ENCODE results near the gene EAF2. TPM values are rescaled to one million over a fixed set of nuclear protein-coding genes. Genes with fewer than 3 reads are reported as not detected.

The EAF2 gene
- total and polyA plus RNA-seq, 4 donors = 2.5 to 8.3 (median 5.1) TPM

DNA sequence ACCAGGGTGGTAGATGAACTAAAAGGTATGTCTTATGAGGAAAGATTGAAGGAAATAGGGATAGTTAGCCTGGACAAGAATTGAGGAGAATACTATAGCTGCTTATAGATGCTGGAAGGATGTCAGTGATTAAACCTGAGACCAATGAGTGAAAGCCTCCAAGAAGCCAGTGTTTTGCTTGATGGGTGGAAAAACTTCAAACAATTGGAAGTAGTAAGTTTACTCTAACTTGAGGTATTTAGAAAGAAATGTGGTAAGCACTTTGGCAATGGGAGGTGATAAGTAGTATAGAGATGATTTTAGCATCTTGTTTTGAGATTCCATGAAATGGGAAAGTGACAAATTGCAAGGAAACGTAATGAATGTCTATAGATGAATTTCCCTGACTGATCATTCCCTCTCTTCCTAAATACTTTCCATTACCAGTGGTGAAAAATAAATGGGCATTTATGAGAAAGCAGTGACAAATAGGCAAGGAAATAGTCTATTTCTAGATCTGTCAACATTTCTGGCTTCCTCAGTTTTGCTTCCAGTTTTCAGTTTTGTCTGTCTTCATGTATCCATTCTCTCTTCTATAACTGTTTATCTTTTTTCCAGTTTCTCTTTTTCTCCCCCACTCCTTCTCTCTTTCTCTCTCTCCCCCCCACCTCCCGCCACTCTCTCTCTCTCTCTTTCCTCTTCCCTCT, 78.4 kb downstream of the EAF2 start:
- no peaks in the 10 kb centered on the region for H3K36me3 ChIP-seq (ENCODE audit: control insufficient read depth in 1 of 2, insufficient read depth in 2 of 2, low read length in 1 of 2)
- no peaks in the 10 kb centered on the region for H3K4me1 ChIP-seq (ENCODE audit: control insufficient read depth in 1 of 2, insufficient read depth in 2 of 2, low read length in 2 of 2)
- WGBS, 2 donors = 79 to 82% methylated on average over 2 of the region's 2 CpGs
- intact Hi-C loops (cut with DNase I) = no loop called here
- H3K27ac ChIP-seq (ENCODE audit: low read depth in 1 of 2, low read length in 2 of 2) = no peak overlapping the region
- H3K4me3 ChIP-seq (ENCODE audit: low read length in 2 of 2) = no peak overlapping the region
- DNase-seq (no peak), ATAC-seq (ENCODE audit: low FRiP score) (no peak)
- H3K9me3 ChIP-seq (ENCODE audit: control insufficient read depth, low read length) = no peaks in the 10 kb centered on the region
- H3K27me3 ChIP-seq (ENCODE audit: control insufficient read depth in 1 of 2, insufficient read depth in 2 of 2, low read length in 1 of 2) = no peaks in the 10 kb centered on the region

DNA sequence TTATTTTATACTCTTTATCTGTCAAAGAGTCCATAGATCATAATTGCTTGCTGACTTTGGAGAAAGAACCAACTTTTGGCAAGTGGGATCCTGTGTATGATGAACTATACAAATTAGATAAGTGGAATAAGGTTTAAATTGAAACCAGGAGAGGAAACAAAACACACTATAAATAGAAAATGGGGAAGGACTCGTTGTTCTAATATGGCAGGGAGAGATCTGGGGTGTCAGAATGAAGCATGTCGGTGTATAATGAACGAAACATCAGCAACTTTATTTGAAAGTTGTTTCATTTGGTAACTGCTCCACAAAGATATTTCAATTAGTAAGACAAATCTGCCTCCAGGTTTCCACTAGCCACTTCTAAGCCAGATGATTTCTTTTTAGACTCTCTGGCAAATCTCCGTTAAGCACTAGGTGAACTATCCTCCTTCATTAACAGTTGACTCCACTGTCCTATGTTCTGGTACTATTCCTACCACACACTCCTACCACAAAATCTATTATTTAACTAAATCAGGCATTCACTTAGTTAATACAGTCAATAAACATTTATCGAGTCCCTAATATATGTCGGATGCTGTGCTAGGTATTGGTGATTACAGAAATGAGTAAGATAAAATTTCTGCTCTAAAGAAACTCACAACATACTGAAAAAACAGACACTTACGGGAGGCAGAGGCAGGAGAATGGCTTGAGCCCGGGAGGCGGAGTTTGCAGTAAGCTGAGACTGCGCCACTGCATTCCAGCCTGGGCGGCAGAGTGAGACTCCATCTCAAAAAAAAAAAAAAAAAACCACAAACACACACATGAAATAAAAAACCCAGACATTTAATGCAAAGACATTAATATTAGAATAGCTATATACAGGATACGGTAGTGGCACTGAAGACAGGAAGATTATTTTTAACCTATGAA, 79.3 kb downstream of the EAF2 start:
- no peaks in the 10 kb centered on the region for H3K4me1 ChIP-seq (ENCODE audit: control insufficient read depth in 1 of 2, insufficient read depth in 2 of 2, low read length in 2 of 2)
- H3K27ac ChIP-seq (ENCODE audit: low read depth in 1 of 2, low read length in 2 of 2) = no peak overlapping the region
- intact Hi-C loops (cut with DNase I) = no loop called here
- ATAC-seq (ENCODE audit: low FRiP score) = no peak
- no peaks in the 10 kb centered on the region for H3K36me3 ChIP-seq (ENCODE audit: control insufficient read depth in 1 of 2, insufficient read depth in 2 of 2, low read length in 1 of 2)
- no peaks in the 10 kb centered on the region for H3K9me3 ChIP-seq (ENCODE audit: control insufficient read depth, low read length)
- no peak overlapping the region for H3K4me3 ChIP-seq (ENCODE audit: low read length in 2 of 2)
- DNase-seq = no peak
- H3K27me3 ChIP-seq (ENCODE audit: control insufficient read depth in 1 of 2, insufficient read depth in 2 of 2, low read length in 1 of 2) = no peaks in the 10 kb centered on the region
- 43 to 45% methylated on average over 12 of the region's 12 CpGs for WGBS, 2 donors

DNA sequence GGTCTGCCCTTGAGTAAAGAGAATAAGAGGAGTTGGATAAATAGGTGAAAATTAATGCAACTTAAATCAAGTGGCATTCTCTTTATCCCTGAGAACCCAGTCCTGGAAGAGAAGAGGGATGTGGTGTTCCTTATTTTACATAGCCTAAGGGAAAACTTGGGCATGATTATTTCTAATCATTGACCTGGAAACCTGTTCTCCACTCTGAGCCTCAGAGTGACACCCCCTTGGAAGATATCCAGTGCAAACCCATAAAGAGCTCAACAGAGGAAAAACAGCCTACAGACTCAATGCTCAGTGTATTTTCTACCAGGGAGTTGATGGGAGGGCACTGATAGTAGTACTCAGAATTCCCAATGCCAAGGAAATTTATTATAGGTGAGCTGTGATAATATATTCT, 81.2 kb downstream of the EAF2 start:
- Histone ChIP-seq H3K27ac (ENCODE audit: low read depth in 1 of 2, low read length in 2 of 2) (no peak overlapping the region), H3K27me3 (ENCODE audit: control insufficient read depth in 1 of 2, insufficient read depth in 2 of 2, low read length in 1 of 2) (no peaks in the 10 kb centered on the region)
- no peak for ATAC-seq (ENCODE audit: low FRiP score)

DNA sequence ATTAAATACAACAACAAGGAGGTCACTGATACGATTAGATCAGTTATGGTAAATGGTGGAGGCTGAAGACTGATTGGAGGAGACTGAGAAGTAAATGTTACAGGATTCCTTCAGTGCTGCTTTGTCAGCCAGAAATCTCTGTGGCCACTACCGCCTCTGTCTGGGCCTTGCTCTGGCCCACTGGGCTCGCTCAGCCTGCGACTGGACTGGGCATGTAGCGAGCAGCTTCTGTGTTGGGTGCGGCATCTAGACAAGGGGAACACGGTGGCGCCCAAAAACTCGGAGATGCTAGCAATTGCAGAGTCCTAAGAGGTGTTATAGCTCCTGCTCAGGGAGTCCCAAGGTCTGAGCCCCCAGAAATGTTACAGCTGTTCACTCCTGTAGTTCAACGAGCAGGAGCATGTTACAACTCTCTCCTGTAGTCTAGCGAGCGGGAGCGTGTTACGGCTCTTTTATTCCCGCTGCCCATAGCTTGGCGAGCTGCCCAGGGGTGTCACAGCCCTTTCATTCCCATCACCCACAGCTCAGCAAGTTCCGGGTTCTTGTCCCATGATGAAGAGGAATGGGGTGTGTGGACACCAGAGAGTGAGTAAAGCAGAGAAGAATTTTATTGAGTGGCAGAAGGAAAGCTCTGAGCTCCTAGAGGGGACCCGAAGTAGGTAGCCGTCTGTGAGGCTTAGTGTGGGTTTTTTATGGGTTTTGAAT, 83.9 kb downstream of the EAF2 start:
- 83 to 86% methylated on average over 19 of the region's 19 CpGs for WGBS, 2 donors

More for the DNA sequence above, 81.2 kb downstream of the EAF2 start:
- no peak for DNase-seq
- Histone ChIP-seq H3K36me3 (ENCODE audit: control insufficient read depth in 1 of 2, insufficient read depth in 2 of 2, low read length in 1 of 2) (no peaks in the 10 kb centered on the region), H3K4me3 (ENCODE audit: low read length in 2 of 2) (no peak overlapping the region), H3K4me1 (ENCODE audit: control insufficient read depth in 1 of 2, insufficient read depth in 2 of 2, low read length in 2 of 2) (no peaks in the 10 kb centered on the region), H3K9me3 (ENCODE audit: control insufficient read depth, low read length) (no peaks in the 10 kb centered on the region)
- intact Hi-C loops (cut with DNase I) = no loop called here

DNA sequence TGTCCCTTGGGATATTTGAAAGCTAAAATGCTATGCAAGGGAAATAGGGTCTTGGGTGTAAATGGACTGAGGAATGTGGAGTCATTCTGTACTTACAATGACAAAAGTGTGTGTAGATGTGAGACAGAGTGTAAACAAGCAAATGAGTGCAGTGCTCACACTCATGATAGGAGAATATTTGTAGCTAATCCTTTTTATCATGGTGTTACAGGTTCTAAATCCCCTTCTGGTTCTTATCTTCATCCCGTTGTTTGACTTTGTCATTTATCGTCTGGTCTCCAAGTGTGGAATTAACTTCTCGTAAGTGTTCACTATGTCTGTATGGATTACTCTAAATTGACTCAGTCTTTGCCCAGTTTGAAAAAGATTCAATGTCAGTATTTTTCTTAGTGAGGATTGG, 89.7 kb downstream of the EAF2 start:
- WGBS, 2 donors = 68 to 71% methylated on average over 3 of the region's 3 CpGs
- H3K4me1 ChIP-seq (ENCODE audit: control insufficient read depth in 1 of 2, insufficient read depth in 2 of 2, low read length in 2 of 2) = no peaks in the 10 kb centered on the region
- no peaks in the 10 kb centered on the region for H3K9me3 ChIP-seq (ENCODE audit: control insufficient read depth, low read length)
- H3K36me3 ChIP-seq (ENCODE audit: control insufficient read depth in 1 of 2, insufficient read depth in 2 of 2, low read length in 1 of 2) = peaks cover 2% of the 10 kb centered on the region in 2 donors
- intact Hi-C loops (cut with DNase I) = no loop called here
- no peak overlapping the region for H3K4me3 ChIP-seq (ENCODE audit: low read length in 2 of 2)
- no peak overlapping the region for H3K27ac ChIP-seq (ENCODE audit: low read depth in 1 of 2, low read length in 2 of 2)
- DNase-seq (no peak), ATAC-seq (ENCODE audit: low FRiP score) (no peak)
- H3K27me3 ChIP-seq (ENCODE audit: control insufficient read depth in 1 of 2, insufficient read depth in 2 of 2, low read length in 1 of 2) = no peaks in the 10 kb centered on the region

More for the DNA sequence above, 83.9 kb downstream of the EAF2 start:
- Histone ChIP-seq H3K9me3 (ENCODE audit: control insufficient read depth, low read length) (no peaks in the 10 kb centered on the region), H3K36me3 (ENCODE audit: control insufficient read depth in 1 of 2, insufficient read depth in 2 of 2, low read length in 1 of 2) (no peaks in the 10 kb centered on the region), H3K27ac (ENCODE audit: low read depth in 1 of 2, low read length in 2 of 2) (no peak overlapping the region), H3K4me3 (ENCODE audit: low read length in 2 of 2) (no peak overlapping the region), H3K27me3 (ENCODE audit: control insufficient read depth in 1 of 2, insufficient read depth in 2 of 2, low read length in 1 of 2) (no peaks in the 10 kb centered on the region), H3K4me1 (ENCODE audit: control insufficient read depth in 1 of 2, insufficient read depth in 2 of 2, low read length in 2 of 2) (no peaks in the 10 kb centered on the region)
- intact Hi-C loops (cut with DNase I) = no loop called here
- DNase-seq (no peak), ATAC-seq (ENCODE audit: low FRiP score) (no peak)

DNA sequence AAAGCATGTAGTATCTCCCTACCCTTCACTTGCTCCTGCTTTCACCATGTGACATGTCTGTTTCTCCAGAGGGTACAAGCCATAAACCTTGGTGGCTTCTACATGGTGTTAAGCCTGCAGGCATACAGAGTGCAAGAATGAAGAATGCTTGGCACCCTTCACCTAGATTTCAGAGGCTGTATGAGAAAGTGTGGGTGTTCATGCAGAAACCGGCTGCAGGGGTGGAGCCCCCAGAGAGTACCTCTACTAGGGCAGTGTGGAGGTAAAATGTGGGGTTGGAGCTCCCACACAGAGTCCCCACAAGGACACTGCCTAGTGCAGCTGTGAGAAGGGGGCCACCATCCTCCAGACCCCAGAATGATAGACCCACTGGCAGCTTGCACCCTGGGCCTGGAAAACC, 91.4 kb downstream of the EAF2 start:
- intact Hi-C loops (cut with DNase I) = no loop called here
- ATAC-seq (ENCODE audit: low FRiP score) (no peak), DNase-seq (no peak)
- WGBS, 2 donors = 88 to 89% methylated on average over 1 of the region's 1 CpG
- H3K4me1 ChIP-seq (ENCODE audit: control insufficient read depth in 1 of 2, insufficient read depth in 2 of 2, low read length in 2 of 2) = no peaks in the 10 kb centered on the region
- no peaks in the 10 kb centered on the region for H3K9me3 ChIP-seq (ENCODE audit: control insufficient read depth, low read length)
- H3K36me3 ChIP-seq (ENCODE audit: control insufficient read depth in 1 of 2, insufficient read depth in 2 of 2, low read length in 1 of 2) = peaks cover 2% of the 10 kb centered on the region in 2 donors
- no peaks in the 10 kb centered on the region for H3K27me3 ChIP-seq (ENCODE audit: control insufficient read depth in 1 of 2, insufficient read depth in 2 of 2, low read length in 1 of 2)
- H3K27ac ChIP-seq (ENCODE audit: low read depth in 1 of 2, low read length in 2 of 2) = no peak overlapping the region
- H3K4me3 ChIP-seq (ENCODE audit: low read length in 2 of 2) = no peak overlapping the region

Other genes with a start within 250 kb of the EAF2 start
- gene FBXO40, start 241.8 kb upstream of the EAF2 start, total RNA-seq = under 1 TPM in 1 of 2 donors, not detected in 1; 0.13 TPM
- gene FBXO40, start 241.8 kb upstream of the EAF2 start, polyA plus RNA-seq = not detected
- gene HCLS1, start 174.3 kb upstream of the EAF2 start, total RNA-seq = 10 to 100 TPM; 54.1 to 66.8 TPM
- gene HCLS1, start 174.3 kb upstream of the EAF2 start, polyA plus RNA-seq = 10 to 100 TPM; 12.9 to 54.6 TPM
- gene GOLGB1, start 85.5 kb upstream of the EAF2 start, total RNA-seq = 10 to 100 TPM; 73.5 to 74.0 TPM
- 10 to 100 TPM; 14.5 to 25.5 TPM for gene GOLGB1, start 85.5 kb upstream of the EAF2 start, polyA plus RNA-seq
- gene IQCB1, start 149 bp upstream of the EAF2 start, total RNA-seq = 10 to 100 TPM; 17.5 to 20.4 TPM
- 10 to 100 TPM; 10.9 to 13.7 TPM for gene IQCB1, start 149 bp upstream of the EAF2 start, polyA plus RNA-seq
- 1 to 10 TPM; 1.4 to 5.5 TPM for gene SLC15A2, start 59.2 kb downstream of the EAF2 start, total RNA-seq
- under 1 TPM; 0.25 to 0.26 TPM for gene SLC15A2, start 59.2 kb downstream of the EAF2 start, polyA plus RNA-seq
- gene ILDR1, start 187.0 kb downstream of the EAF2 start, total RNA-seq = not detected
- gene ILDR1, start 187.0 kb downstream of the EAF2 start, polyA plus RNA-seq = under 1 TPM in 1 of 2 donors, not detected in 1; 0.28 TPM
- gene CD86, start 220.2 kb downstream of the EAF2 start, total RNA-seq = 10 to 100 TPM; 11.9 to 19.7 TPM
- 1 to 10 TPM; 2.6 to 6.3 TPM for gene CD86, start 220.2 kb downstream of the EAF2 start, polyA plus RNA-seq

Measured in aorta (tissue), 5 donors.